B cell (primary cell): ENCODE measurements around the gene TMX2. TPM values are rescaled to one million over a fixed set of nuclear protein-coding genes. Genes with fewer than 3 reads are reported as not detected.

Experiments
- ATAC-seq: fragments of 200-7000 bp; cut with Tn5 transposase; one replicate; pipeline ENCODE4 v1.10.0; 2021; ENCODE audit warnings: low read depth, mild to moderate bottlenecking, moderate number of reproducible peaks, moderate library complexity
- CTCF ChIA-PET: fragments of 350-600 bp; sonication (Branson Sonifier 250); formaldehyde crosslinking; loops from one replicate; lab custom pipeline; 2021; ENCODE audit warnings: antibody characterized with exemption, inconsistent platforms; lab: Charles Lee
- POLR2A ChIA-PET: fragments of 350-600 bp; sonication (Branson Sonifier 250); formaldehyde crosslinking; loops from one replicate; lab custom pipeline; 2021; ENCODE audit warnings: antibody characterized with exemption; lab: Charles Lee
- DNase-seq: peaks from one replicate; pipeline ENCODE4 v3.0.0; 2013
- H2AFZ ChIP-seq: 2 replicates; pipeline ENCODE4 v1.6.1; 2012; ENCODE audit warnings: mild to moderate bottlenecking, low read depth, low read length; ENCODE audit not compliant: insufficient read depth, poor library complexity, severe bottlenecking
- H3K27ac ChIP-seq, 2 donors: 1 replicate in 1 of 2; 2 replicates in 1 of 2; pipeline ENCODE4 v1.5.1; 2012 to 2013; ENCODE audit warnings: low read length in 2 of 2, mild to moderate bottlenecking in 2 of 2, moderate library complexity in 1 of 2
- H3K27me3 ChIP-seq, 4 experiments: fragments of 200-600 bp in 1 of 4; sonication (generic) in 1 of 4; replicated peaks in 1 of 4; 1 replicate in 2 of 4; 2 replicates in 2 of 4; pipeline versions ENCODE4 v1.6.1 to v1.7.0; 2013 to 2016; ENCODE audit warnings: low read length in 3 of 4, mild to moderate bottlenecking in 2 of 4, mixed read lengths in 1 of 4, moderate library complexity in 1 of 4; ENCODE audit not compliant: insufficient read depth in 4 of 4, control insufficient read depth in 3 of 4; ENCODE audit errors: control extremely low read depth in 1 of 4
- H3K36me3 ChIP-seq, 2 experiments: replicated peaks in 1 of 2; 1 replicate in 1 of 2; 2 replicates in 1 of 2; pipeline versions ENCODE4 v1.6.1 to v1.7.1; 2013; ENCODE audit warnings: low read length in 1 of 2; ENCODE audit not compliant: insufficient read depth in 2 of 2, control insufficient read depth in 1 of 2; ENCODE audit errors: control extremely low read depth in 1 of 2, extremely low read depth in 1 of 2
- H3K4me1 ChIP-seq, 2 donors: fragments of 200-600 bp in 1 of 2; sonication (generic) in 1 of 2; 1 replicate in 1 of 2; 2 replicates in 1 of 2; pipeline versions ENCODE4 v1.5.1 to v1.6.1; 2013 to 2017; ENCODE audit warnings: low read length in 2 of 2; ENCODE audit not compliant: control insufficient read depth in 2 of 2, insufficient read depth in 2 of 2
- H3K4me2 ChIP-seq: replicated peaks from 2 replicates; pipeline ENCODE3; 2012; ENCODE audit warnings: mild to moderate bottlenecking, low read depth, low read length; ENCODE audit not compliant: poor library complexity, severe bottlenecking
- H3K4me3 ChIP-seq, 5 experiments: fragments of 200-600 bp in 1 of 5; sonication (generic) in 1 of 5; 1 replicate in 3 of 5; 2 replicates in 2 of 5; pipeline versions ENCODE4 v1.5.1 to v1.7.0; 2011 to 2016; ENCODE audit warnings: low read length in 4 of 5, mild to moderate bottlenecking in 4 of 5, low read depth in 2 of 5, control low read depth in 1 of 5, moderate library complexity in 1 of 5; ENCODE audit not compliant: insufficient read depth in 1 of 5; ENCODE audit errors: control extremely low read depth in 1 of 5, extremely low read depth in 1 of 5
- H3K79me2 ChIP-seq: fragments of 200-600 bp; sonication (generic); one replicate; pipeline ENCODE4 v1.6.0; 2016; ENCODE audit warnings: low read length; ENCODE audit not compliant: control insufficient read depth, insufficient read depth
- H3K9ac ChIP-seq: fragments of 200-600 bp; sonication (generic); 2 replicates; pipeline ENCODE4 v1.6.1; 2017; ENCODE audit warnings: mild to moderate bottlenecking, low read length, moderate library complexity
- H3K9me3 ChIP-seq, 3 donors: one replicate each; pipeline versions ENCODE4 v1.6.1 to v1.7.1; 2013; ENCODE audit warnings: low read length in 2 of 3; ENCODE audit not compliant: control insufficient read depth in 2 of 3, insufficient read depth in 1 of 3; ENCODE audit errors: control extremely low read depth in 1 of 3
- H4K20me1 ChIP-seq: 2 replicates; pipeline ENCODE4 v1.6.0; 2012; ENCODE audit warnings: mild to moderate bottlenecking, low read length; ENCODE audit not compliant: insufficient read depth, control insufficient read depth, poor library complexity, severe bottlenecking
- H3K27ac Mint-ChIP-seq: one replicate; pipeline ENCODE4 v1.8.0; 2021; ENCODE audit warnings: mixed read lengths
- H3K27me3 Mint-ChIP-seq: one replicate; pipeline ENCODE4 v1.8.0; 2021; ENCODE audit warnings: mixed read lengths
- H3K4me1 Mint-ChIP-seq: one replicate; pipeline ENCODE4 v1.8.0; 2021; ENCODE audit warnings: mixed read lengths
- H3K4me3 Mint-ChIP-seq: one replicate; pipeline ENCODE4 v1.8.0; 2021; ENCODE audit warnings: mixed read lengths
- H3K9me3 Mint-ChIP-seq: one replicate; pipeline ENCODE4 v1.8.0; 2022; ENCODE audit warnings: mixed read lengths; ENCODE audit not compliant: insufficient read depth
- CTCF ChIP-seq: fragments of 200-600 bp; IDR thresholded peaks from one replicate; pipeline ENCODE4 v1.8.0; 2022; ENCODE audit warnings: antibody characterized with exemption, mild to moderate bottlenecking
- EZH2 ChIP-seq: IDR thresholded peaks from 2 replicates; pipeline ENCODE4 v1.6.1; 2012; ENCODE audit warnings: borderline replicate concordance, low read depth, mild to moderate bottlenecking, moderate library complexity, low read length; ENCODE audit not compliant: insufficient read depth, poor library complexity, severe bottlenecking
- WGBS: methylation state at CpG from one replicate; pipeline ENCODE4 v1.1.5; 2013; ENCODE audit warnings: missing lambda C conversion rate; ENCODE audit not compliant: insufficient coverage; 5-methylcytosine and 5-hydroxymethylcytosine counted together
- intact Hi-C: fragments of 100-400 bp; cut with micrococcal nuclease; formaldehyde crosslinking; loops from one replicate; pipeline ENCODE4 v1.10.0; 2022
- polyA plus RNA-seq: library from polyadenylated mRNA; depleted of rRNA; stranded (reverse); fragments of >200 nt; gene quantifications from 2 replicates; pipeline ENCODE4 v1.2.3, GENCODE V29; 2012
- total RNA-seq, 2 donors: library from RNA; stranded (reverse); fragments of 120-200 nt in 1 of 2; gene quantifications; 1 replicate in 1 of 2; 2 replicates in 1 of 2; pipeline versions ENCODE4 v1.2.3 to v1.2.4, GENCODE V29; 2013 to 2022

TMX2 gene
- total and polyA plus RNA-seq, 2 donors (not counting 1 experiment from before 2014, with no cell fraction given) = 40.3 to 60.2 TPM

GRCh38 chr11:57771365-57771764 lies 59.0 kb downstream of the TMX2 start:
- H2AFZ ChIP-seq = no peak overlapping the region
- H3K9me3 ChIP-seq = no peaks in the 10 kb centered on the region
- H3K27me3 Mint-ChIP-seq = no peaks in the 10 kb centered on the region
- peaks cover 85% of the 10 kb centered on the region for H3K79me2 ChIP-seq
- DNase-seq (no peak), ATAC-seq (no peak)
- H3K27me3 ChIP-seq = no peaks in the 10 kb centered on the region
- H3K4me1 ChIP-seq = peaks cover 4 to 12% of the 10 kb centered on the region in 2 donors
- peaks cover 18% of the 10 kb centered on the region for H3K4me1 Mint-ChIP-seq
- H3K9ac ChIP-seq = no peak overlapping the region
- TF ChIP-seq CTCF (no peak), EZH2 (no peak)
- no peak overlapping the region for H3K4me2 ChIP-seq
- H3K36me3 ChIP-seq = no peaks in the 10 kb centered on the region
- H3K27ac Mint-ChIP-seq = no peak overlapping the region
- ChIA-PET CTCF (interaction anchor here (0.7 to 1.4 kb wide), 4 partner anchors 13 to 1447 kb away, joined by 3 to 8 read pairs (median 4); partner anchors contain the start of gene BTBD18), POLR2A (no interaction called here)
- no peaks in the 10 kb centered on the region for H3K9me3 Mint-ChIP-seq
- intact Hi-C loops = no loop called here
- no peaks in the 10 kb centered on the region for H4K20me1 ChIP-seq
- no peak overlapping the region for H3K27ac ChIP-seq
- H3K4me3 ChIP-seq = no peak overlapping the region
- H3K4me3 Mint-ChIP-seq = no peak overlapping the region
- WGBS = 100% methylated on average over 1 of the region's 3 CpGs

- Histone ChIP-seq H3K27me3 (no peaks in the 10 kb centered on the region), H2AFZ (no peak overlapping the region), H3K9ac (no peak overlapping the region), H3K4me1 (peaks cover 4 to 13% of the 10 kb centered on the region in 2 donors), H4K20me1 (no peaks in the 10 kb centered on the region), H3K4me3 (no peak overlapping the region), H3K4me2 (no peak overlapping the region), H3K27ac (no peak overlapping the region), H3K9me3 (no peaks in the 10 kb centered on the region), H3K79me2 (peaks cover 85% of the 10 kb centered on the region), H3K36me3 (no peaks in the 10 kb centered on the region)
- ChIA-PET CTCF (interaction anchor here (1.0 to 1.4 kb wide), 2 partner anchors 12 to 28 kb away, joined by 3 to 8 read pairs; no protein-coding TSS in a partner anchor), POLR2A (no interaction called here)
- no peak for DNase-seq
- H3K27ac Mint-ChIP-seq = no peak overlapping the region
- H3K4me3 Mint-ChIP-seq = no peak overlapping the region
- 92% methylated on average over 2 of the region's 4 CpGs for WGBS
- no peaks in the 10 kb centered on the region for H3K27me3 Mint-ChIP-seq
- intact Hi-C loops = no loop called here
- H3K9me3 Mint-ChIP-seq = no peaks in the 10 kb centered on the region
- TF ChIP-seq CTCF = no peak
- no peak for TF ChIP-seq EZH2
- H3K4me1 Mint-ChIP-seq = peaks cover 24% of the 10 kb centered on the region
- no peak for ATAC-seq
These were observed 60.2 kb downstream of the TMX2 start for GRCh38 chr11:57772562-57772961.
